ENCODE measurements around the gene ACTRT3. TPM values are rescaled to one million over a fixed set of nuclear protein-coding genes. Genes with fewer than 3 reads are reported as not detected.

The ACTRT3 gene
- total and polyA plus RNA-seq, 2 experiments from 2014 or later: 2.9 to 5.2 TPM

DNA sequence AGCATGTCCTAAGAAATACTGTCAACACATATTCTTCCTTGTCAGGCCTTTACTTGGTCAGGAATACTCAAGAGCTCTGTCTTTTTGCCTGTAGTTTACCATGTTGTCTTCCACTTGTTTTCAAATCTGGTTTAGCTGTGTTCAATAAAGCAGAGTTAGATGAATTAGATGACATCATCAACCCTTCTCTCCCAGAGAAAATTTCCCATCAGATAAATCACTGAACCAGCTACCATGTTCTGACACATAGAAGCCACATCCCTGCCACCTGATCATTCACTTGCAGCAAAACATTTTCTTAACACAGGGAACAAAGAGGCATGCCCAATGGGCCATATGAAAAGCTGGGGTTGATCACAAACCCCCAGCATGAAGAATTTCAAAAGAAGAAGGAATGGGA, 46.6 kb downstream of the ACTRT3 start:
- Mint-ChIP-seq H3K4me1 (no peaks in the 10 kb centered on the region), H3K9me3 (peaks cover 3% of the 10 kb centered on the region; the same call in 1 of the 3 replicates), H3K27ac (no peak overlapping the region), H3K27me3 (ENCODE audit: insufficient read depth, low read depth, poor library complexity) (no peaks in the 10 kb centered on the region), H3K36me3 (ENCODE audit: low read depth) (peaks cover 3% of the 10 kb centered on the region; the same call in 1 of the 3 replicates), H3K4me3 (no peak overlapping the region)
- no peaks in the 10 kb centered on the region for H3K27me3 ChIP-seq (ENCODE audit: insufficient read depth)
- no peak for ATAC-seq
- H3K4me1 ChIP-seq (ENCODE audit: insufficient read depth): no peaks in the 10 kb centered on the region
- H3K79me2 ChIP-seq (replicated peaks; ENCODE audit: insufficient read depth): no peaks in the 10 kb centered on the region
- no peak overlapping the region for H3K4me2 ChIP-seq
- H2AFZ ChIP-seq: no peak overlapping the region
- no peaks in the 10 kb centered on the region for H3K9me2 ChIP-seq (ENCODE audit: insufficient read depth)
- H3K36me3 ChIP-seq (ENCODE audit: insufficient read depth): no peaks in the 10 kb centered on the region
- no peak overlapping the region for H3K27ac ChIP-seq (ENCODE audit: low read depth)
- no peaks in the 10 kb centered on the region for H4K20me1 ChIP-seq (replicated peaks; ENCODE audit: insufficient read depth)
- no peak for DNase-seq (ENCODE audit: low spot score)
- H3K4me3 ChIP-seq: no peak overlapping the region
- TF ChIP-seq, protein P1, sequence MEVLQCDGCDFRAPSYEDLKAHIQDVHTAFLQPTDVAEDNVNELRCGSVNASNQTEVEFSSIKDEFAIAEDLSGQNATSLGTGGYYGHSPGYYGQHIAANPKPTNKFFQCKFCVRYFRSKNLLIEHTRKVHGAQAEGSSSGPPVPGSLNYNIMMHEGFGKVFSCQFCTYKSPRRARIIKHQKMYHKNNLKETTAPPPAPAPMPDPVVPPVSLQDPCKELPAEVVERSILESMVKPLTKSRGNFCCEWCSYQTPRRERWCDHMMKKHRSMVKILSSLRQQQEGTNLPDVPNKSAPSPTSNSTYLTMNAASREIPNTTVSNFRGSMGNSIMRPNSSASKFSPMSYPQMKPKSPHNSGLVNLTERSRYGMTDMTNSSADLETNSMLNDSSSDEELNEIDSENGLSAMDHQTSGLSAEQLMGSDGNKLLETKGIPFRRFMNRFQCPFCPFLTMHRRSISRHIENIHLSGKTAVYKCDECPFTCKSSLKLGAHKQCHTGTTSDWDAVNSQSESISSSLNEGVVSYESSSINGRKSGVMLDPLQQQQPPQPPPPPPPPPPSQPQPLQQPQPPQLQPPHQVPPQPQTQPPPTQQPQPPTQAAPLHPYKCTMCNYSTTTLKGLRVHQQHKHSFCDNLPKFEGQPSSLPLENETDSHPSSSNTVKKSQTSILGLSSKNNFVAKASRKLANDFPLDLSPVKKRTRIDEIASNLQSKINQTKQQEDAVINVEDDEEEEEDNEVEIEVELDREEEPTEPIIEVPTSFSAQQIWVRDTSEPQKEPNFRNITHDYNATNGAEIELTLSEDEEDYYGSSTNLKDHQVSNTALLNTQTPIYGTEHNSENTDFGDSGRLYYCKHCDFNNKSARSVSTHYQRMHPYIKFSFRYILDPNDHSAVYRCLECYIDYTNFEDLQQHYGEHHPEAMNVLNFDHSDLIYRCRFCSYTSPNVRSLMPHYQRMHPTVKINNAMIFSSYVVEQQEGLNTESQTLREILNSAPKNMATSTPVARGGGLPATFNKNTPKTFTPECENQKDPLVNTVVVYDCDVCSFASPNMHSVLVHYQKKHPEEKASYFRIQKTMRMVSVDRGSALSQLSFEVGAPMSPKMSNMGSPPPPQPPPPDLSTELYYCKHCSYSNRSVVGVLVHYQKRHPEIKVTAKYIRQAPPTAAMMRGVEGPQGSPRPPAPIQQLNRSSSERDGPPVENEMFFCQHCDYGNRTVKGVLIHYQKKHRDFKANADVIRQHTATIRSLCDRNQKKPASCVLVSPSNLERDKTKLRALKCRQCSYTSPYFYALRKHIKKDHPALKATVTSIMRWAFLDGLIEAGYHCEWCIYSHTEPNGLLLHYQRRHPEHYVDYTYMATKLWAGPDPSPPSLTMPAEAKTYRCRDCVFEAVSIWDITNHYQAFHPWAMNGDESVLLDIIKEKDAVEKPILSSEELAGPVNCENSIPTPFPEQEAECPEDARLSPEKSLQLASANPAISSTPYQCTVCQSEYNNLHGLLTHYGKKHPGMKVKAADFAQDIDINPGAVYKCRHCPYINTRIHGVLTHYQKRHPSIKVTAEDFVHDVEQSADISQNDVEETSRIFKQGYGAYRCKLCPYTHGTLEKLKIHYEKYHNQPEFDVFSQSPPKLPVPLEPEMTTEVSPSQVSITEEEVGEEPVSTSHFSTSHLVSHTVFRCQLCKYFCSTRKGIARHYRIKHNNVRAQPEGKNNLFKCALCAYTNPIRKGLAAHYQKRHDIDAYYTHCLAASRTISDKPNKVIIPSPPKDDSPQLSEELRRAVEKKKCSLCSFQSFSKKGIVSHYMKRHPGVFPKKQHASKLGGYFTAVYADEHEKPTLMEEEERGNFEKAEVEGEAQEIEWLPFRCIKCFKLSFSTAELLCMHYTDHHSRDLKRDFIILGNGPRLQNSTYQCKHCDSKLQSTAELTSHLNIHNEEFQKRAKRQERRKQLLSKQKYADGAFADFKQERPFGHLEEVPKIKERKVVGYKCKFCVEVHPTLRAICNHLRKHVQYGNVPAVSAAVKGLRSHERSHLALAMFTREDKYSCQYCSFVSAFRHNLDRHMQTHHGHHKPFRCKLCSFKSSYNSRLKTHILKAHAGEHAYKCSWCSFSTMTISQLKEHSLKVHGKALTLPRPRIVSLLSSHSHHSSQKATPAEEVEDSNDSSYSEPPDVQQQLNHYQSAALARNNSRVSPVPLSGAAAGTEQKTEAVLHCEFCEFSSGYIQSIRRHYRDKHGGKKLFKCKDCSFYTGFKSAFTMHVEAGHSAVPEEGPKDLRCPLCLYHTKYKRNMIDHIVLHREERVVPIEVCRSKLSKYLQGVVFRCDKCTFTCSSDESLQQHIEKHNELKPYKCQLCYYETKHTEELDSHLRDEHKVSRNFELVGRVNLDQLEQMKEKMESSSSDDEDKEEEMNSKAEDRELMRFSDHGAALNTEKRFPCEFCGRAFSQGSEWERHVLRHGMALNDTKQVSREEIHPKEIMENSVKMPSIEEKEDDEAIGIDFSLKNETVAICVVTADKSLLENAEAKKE (CRISPR knock-in tag; IDR thresholded peaks at IDR 0.05): no peak
- TF ChIP-seq, protein P2, sequence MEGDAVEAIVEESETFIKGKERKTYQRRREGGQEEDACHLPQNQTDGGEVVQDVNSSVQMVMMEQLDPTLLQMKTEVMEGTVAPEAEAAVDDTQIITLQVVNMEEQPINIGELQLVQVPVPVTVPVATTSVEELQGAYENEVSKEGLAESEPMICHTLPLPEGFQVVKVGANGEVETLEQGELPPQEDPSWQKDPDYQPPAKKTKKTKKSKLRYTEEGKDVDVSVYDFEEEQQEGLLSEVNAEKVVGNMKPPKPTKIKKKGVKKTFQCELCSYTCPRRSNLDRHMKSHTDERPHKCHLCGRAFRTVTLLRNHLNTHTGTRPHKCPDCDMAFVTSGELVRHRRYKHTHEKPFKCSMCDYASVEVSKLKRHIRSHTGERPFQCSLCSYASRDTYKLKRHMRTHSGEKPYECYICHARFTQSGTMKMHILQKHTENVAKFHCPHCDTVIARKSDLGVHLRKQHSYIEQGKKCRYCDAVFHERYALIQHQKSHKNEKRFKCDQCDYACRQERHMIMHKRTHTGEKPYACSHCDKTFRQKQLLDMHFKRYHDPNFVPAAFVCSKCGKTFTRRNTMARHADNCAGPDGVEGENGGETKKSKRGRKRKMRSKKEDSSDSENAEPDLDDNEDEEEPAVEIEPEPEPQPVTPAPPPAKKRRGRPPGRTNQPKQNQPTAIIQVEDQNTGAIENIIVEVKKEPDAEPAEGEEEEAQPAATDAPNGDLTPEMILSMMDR (conservative IDR thresholded peaks at IDR 0.05; ENCODE audit: low read depth in 2 of 2): no peak
- no peak for TF ChIP-seq ZNF114 (CRISPR knock-in tag; IDR thresholded peaks at IDR 0.05)
- TF ChIP-seq, protein P3, sequence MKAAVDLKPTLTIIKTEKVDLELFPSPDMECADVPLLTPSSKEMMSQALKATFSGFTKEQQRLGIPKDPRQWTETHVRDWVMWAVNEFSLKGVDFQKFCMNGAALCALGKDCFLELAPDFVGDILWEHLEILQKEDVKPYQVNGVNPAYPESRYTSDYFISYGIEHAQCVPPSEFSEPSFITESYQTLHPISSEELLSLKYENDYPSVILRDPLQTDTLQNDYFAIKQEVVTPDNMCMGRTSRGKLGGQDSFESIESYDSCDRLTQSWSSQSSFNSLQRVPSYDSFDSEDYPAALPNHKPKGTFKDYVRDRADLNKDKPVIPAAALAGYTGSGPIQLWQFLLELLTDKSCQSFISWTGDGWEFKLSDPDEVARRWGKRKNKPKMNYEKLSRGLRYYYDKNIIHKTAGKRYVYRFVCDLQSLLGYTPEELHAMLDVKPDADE (IDR thresholded peaks at IDR 0.05): no peak
- no peak for TF ChIP-seq STAT1 (IDR thresholded peaks at IDR 0.05; ENCODE audit: unreplicated experiment)
- no peak for TF ChIP-seq EZH2 (IDR thresholded peaks at IDR 0.05; ENCODE audit: low read depth, unreplicated experiment)
- TF ChIP-seq POLR2AphosphoS5 (IDR thresholded peaks at IDR 0.05; ENCODE audit: low read depth): no peak
- no peak for TF ChIP-seq EZH2phosphoT487 (IDR thresholded peaks at IDR 0.05; ENCODE audit: unreplicated experiment)
- TF ChIP-seq CREB1 (CRISPR knock-in tag; IDR thresholded peaks at IDR 0.05; ENCODE audit: low read depth): no peak
- no peak for TF ChIP-seq ZNF331 (CRISPR knock-in tag; IDR thresholded peaks at IDR 0.05; ENCODE audit: low read depth)
- no peak for TF ChIP-seq JUNB (IDR thresholded peaks at IDR 0.05; ENCODE audit: unreplicated experiment)
- TF ChIP-seq, protein P4, sequence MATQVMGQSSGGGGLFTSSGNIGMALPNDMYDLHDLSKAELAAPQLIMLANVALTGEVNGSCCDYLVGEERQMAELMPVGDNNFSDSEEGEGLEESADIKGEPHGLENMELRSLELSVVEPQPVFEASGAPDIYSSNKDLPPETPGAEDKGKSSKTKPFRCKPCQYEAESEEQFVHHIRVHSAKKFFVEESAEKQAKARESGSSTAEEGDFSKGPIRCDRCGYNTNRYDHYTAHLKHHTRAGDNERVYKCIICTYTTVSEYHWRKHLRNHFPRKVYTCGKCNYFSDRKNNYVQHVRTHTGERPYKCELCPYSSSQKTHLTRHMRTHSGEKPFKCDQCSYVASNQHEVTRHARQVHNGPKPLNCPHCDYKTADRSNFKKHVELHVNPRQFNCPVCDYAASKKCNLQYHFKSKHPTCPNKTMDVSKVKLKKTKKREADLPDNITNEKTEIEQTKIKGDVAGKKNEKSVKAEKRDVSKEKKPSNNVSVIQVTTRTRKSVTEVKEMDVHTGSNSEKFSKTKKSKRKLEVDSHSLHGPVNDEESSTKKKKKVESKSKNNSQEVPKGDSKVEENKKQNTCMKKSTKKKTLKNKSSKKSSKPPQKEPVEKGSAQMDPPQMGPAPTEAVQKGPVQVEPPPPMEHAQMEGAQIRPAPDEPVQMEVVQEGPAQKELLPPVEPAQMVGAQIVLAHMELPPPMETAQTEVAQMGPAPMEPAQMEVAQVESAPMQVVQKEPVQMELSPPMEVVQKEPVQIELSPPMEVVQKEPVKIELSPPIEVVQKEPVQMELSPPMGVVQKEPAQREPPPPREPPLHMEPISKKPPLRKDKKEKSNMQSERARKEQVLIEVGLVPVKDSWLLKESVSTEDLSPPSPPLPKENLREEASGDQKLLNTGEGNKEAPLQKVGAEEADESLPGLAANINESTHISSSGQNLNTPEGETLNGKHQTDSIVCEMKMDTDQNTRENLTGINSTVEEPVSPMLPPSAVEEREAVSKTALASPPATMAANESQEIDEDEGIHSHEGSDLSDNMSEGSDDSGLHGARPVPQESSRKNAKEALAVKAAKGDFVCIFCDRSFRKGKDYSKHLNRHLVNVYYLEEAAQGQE (IDR thresholded peaks at IDR 0.05; ENCODE audit: unreplicated experiment): no peak
- TF ChIP-seq NANOG (IDR thresholded peaks at IDR 0.05; ENCODE audit: borderline replicate concordance): no peak
- no peaks in the 10 kb centered on the region for H3F3A ChIP-seq (replicated peaks; ENCODE audit: low read depth)

All from GM23338 (cell line).